Fibroblast of lung (primary cell): ENCODE results near the gene C3AR1.

ENCODE experiments used
- EZH2 ChIP-seq: IDR thresholded peaks from 2 replicates; pipeline ENCODE4 v1.5.1; 2012; ENCODE audit warnings: low read length, control low read depth, mild to moderate bottlenecking; ENCODE audit errors: missing control alignments
- TF ChIP-seq, protein P1 (sequence below), 2 donors: IDR thresholded peaks in 1 of 2; conservative IDR thresholded peaks in 1 of 2; 1 replicate in 1 of 2; 2 replicates in 1 of 2; pipeline ENCODE4 v1.5.1; 2011 to 2012; ENCODE audit warnings: low read length in 2 of 2, control low read depth in 1 of 2, inconsistent platforms in 1 of 2, low read depth in 1 of 2, mild to moderate bottlenecking in 1 of 2

DNA sequence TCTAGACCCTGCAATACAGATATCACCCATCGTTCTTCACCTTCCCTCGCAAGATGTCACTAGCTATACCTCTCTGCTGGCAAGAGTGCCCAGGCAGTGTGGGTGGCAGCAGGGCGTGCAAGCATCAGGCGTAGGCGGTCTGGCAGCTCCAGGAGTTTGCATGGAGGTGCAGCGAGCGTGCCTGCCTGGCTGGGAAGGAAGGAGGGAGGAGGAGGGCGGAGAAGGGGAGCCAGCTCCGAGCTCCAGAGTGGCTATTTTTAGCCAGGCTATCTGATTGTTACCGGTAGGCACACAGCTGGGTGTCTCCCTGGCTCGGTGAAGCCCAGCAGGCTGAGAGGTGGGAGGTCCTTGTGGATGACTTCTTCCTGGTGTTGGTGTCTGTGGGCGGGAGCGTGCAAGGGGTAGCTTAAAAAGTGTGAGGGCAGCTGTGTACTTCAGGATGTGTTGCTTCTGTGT lies 27.5 kb downstream of the C3AR1 start:
- TF ChIP-seq, protein P1, sequence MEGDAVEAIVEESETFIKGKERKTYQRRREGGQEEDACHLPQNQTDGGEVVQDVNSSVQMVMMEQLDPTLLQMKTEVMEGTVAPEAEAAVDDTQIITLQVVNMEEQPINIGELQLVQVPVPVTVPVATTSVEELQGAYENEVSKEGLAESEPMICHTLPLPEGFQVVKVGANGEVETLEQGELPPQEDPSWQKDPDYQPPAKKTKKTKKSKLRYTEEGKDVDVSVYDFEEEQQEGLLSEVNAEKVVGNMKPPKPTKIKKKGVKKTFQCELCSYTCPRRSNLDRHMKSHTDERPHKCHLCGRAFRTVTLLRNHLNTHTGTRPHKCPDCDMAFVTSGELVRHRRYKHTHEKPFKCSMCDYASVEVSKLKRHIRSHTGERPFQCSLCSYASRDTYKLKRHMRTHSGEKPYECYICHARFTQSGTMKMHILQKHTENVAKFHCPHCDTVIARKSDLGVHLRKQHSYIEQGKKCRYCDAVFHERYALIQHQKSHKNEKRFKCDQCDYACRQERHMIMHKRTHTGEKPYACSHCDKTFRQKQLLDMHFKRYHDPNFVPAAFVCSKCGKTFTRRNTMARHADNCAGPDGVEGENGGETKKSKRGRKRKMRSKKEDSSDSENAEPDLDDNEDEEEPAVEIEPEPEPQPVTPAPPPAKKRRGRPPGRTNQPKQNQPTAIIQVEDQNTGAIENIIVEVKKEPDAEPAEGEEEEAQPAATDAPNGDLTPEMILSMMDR (conservative IDR thresholded peaks at IDR 0.05 in 1 of 2, IDR thresholded peaks at IDR 0.05 in 1 of 2; ENCODE audit: low read depth in 1 of 2, low read length in 2 of 2), result no peak
- no peak for TF ChIP-seq EZH2
